GM21576 (cell line): ENCODE data around the gene SETD3.

Experiments used
- ATAC-seq: cut with Tn5 transposase; IDR thresholded peaks from one replicate; pipeline ENCODE4 v1.9.1; 2021; ENCODE audit warnings: mild to moderate bottlenecking, moderate library complexity; ENCODE audit not compliant: unreplicated experiment

SETD3 gene

DNA sequence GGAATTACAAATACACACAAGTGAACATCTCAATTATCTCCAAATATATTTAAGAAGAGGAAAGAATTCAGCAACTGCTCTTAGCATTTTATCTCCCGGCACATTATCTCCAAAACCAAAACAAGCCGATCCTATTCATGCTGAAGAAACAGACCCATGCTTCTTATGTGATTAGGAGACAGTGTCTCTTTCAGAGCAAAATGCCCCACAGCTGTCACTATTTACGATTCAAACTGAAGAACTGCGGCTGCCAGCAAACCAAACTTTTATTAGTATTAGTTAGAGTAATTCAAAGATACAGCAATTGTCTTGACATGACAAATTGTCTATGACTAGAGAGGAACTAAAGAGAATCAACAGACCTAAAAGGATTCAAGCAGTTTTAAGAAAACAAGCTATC lies 79.4 kb downstream of the SETD3 start:
- no peak for ATAC-seq

GRCh38 chr14:99397698-99398097 lies 83.0 kb downstream of the SETD3 start:
- ATAC-seq = no peak

- ATAC-seq = no peak
Observed at GRCh38 chr14:99395909-99396530, 84.6 kb downstream of the SETD3 start.

- ATAC-seq = no peak
Observed at GRCh38 chr14:99394602-99395156, 86.0 kb downstream of the SETD3 start.

DNA sequence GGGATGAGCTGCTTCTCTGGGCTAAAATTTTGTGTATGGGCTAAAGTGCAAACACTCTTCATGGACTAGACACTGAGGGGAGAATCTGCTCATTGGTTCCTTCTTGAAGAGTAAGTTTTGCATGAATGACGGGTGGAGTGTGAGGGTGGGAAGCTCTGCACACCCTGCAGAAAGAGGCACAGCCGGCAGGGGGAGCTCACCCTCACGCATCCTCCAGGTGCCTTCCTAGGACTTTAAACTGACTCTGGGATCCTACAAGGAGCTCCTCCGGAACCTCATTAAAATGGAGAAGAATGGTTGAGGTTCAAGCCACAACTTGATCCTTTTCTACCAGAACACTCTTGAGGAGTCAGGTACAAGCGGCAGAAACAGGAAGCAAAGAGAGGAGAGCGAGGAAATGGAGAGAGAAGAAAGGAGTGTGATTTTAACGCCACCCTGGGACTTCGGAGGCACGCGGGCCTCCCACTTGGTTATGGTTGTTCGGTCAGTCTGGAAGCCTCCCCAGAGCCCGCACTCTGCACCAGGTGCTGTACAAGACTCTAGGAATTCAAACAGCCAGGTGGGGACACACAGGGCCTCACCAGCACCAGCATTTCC lies 87.5 kb downstream of the SETD3 start:
- ATAC-seq = no peak

- ATAC-seq = no peak
Observed at GRCh38 chr14:99391671-99392070, 89.0 kb downstream of the SETD3 start.

- ATAC-seq = no peak
Observed at GRCh38 chr14:99389174-99389826, 91.4 kb downstream of the SETD3 start.

- ATAC-seq = no peak
Observed at GRCh38 chr14:99388286-99388685, 92.4 kb downstream of the SETD3 start.

- no peak for ATAC-seq
Observed at GRCh38 chr14:99387880-99388279, 92.8 kb downstream of the SETD3 start.

DNA sequence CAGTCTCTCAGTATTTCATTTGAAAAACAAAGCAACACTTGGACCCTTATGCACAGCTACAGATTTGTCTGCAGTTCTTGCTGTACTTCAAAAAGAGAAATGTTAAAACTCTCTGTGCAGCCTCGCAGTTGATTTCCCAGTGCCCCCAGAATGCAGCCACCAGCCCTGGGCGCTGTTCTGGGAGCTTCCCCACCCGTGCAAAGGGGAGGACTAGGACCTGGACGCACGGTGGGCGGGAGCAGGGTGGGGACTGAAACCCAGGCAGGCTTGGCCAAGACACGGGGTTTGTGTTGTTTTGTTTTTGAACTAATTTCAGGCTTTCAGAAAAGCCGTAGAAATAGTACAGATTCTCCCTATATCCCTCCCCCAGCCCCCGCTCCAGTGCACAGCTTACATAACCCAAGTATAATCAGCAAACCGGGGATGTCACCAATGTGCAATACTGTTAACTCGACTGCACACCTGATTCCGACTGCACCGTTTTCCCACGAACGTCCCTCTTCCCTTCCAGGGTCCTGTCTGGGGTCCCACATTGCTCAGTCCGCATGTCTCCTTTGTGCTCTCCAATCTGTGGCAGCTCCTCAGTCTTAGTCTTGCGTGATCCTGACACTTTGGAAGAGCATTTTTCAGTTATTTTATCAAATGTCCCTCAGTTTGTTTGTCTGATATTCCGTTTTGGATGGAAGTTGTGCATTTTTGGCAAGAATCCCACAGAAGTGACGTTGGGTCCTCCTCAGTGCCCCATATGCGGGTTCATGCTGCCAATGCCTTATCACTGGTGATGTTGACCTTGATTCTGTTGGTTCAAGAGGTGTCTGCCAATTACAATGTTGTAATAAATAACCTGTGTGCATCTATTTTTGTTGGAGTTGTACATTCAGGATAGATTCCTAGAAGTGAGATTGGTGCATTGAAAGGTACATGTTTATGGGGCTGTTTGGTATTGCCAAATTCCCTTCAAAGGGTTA lies 95.9 kb downstream of the SETD3 start:
- no peak for ATAC-seq

- no peak for ATAC-seq
Observed at GRCh38 chr14:99383472-99384449, 96.9 kb downstream of the SETD3 start.

DNA sequence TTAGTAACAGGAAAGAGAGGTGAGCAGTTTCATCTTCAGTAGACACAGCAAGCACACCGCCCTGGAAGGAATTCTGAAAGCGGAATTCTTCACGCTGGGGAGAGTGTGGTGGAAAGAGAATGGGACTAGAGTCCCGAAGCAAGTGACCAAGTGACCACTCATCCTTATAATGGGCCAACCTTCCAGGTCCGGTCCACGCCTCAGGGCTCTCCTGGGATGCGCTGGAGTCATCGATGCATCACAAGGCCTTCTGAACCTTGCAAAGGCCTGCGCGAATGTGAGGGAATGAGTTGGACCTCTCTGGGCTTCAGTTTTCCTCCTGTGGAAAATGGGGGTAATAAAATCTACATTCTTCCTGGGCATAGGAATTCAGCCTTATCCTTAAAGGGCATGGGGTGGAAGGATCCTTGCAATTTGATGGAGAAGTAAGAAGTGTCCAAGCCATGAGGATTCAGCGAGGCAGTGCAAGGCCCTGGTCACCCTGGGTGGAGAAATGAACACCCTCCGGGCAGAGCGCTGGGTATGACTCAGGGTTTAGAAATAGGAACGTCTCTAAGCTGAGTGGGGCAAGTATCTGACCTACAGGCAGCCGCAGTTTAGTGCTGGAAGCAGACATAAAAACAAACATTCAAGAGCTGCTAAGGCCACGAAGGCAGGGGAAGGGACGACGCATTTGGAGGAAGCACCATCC lies 97.7 kb downstream of the SETD3 start:
- no peak for ATAC-seq

- no peak for ATAC-seq
Observed at GRCh38 chr14:99382071-99382470, 98.6 kb downstream of the SETD3 start.

- ATAC-seq = no peak
Observed at GRCh38 chr14:99381688-99382060, 99.0 kb downstream of the SETD3 start.

- ATAC-seq = no peak
Observed at GRCh38 chr14:99380991-99381687, 99.5 kb downstream of the SETD3 start.

- ATAC-seq = no peak
Observed at GRCh38 chr14:99380402-99380801, 100.3 kb downstream of the SETD3 start.

- no peak for ATAC-seq
Observed at GRCh38 chr14:99378782-99379214, 101.9 kb downstream of the SETD3 start.

GRCh38 chr14:99377951-99378350 lies 102.7 kb downstream of the SETD3 start:
- no peak for ATAC-seq

- ATAC-seq = no peak
Observed at GRCh38 chr14:99374964-99375363, 105.7 kb downstream of the SETD3 start.
